MM.1S (cell line): ENCODE data around the gene ARFGAP1.

Experiments used
- DNase-seq: peaks from one replicate; pipeline ENCODE4 v3.0.0-alpha.2; 2015
- H2AFZ ChIP-seq: fragments of 300-600 bp; sonication (generic); 2 replicates; pipeline ENCODE4 v1.6.0; 2016; ENCODE audit warnings: antibody characterized with exemption, low read length
- H3F3A ChIP-seq: fragments of 300-600 bp; sonication (generic); 2 replicates; pipeline ENCODE4 v1.6.1; 2016; ENCODE audit warnings: mild to moderate bottlenecking, antibody characterized with exemption, low read length, moderate library complexity, mixed read lengths; ENCODE audit not compliant: insufficient read depth
- H3K27ac ChIP-seq: fragments of 300-600 bp; sonication (generic); 2 replicates; pipeline ENCODE4 v1.5.1; 2016; ENCODE audit warnings: mild to moderate bottlenecking, low read length
- H3K27me3 ChIP-seq: fragments of 300-600 bp; sonication (generic); replicated peaks from 2 replicates; pipeline ENCODE4 v1.6.0; 2016; ENCODE audit warnings: low read length; ENCODE audit not compliant: insufficient read depth
- H3K36me3 ChIP-seq: fragments of 300-600 bp; sonication (generic); replicated peaks from 2 replicates; pipeline ENCODE4 v1.6.1; 2016; ENCODE audit warnings: mild to moderate bottlenecking, low read length, mixed read lengths; ENCODE audit not compliant: insufficient read depth
- H3K4me1 ChIP-seq: fragments of 300-600 bp; sonication (generic); 2 replicates; pipeline ENCODE4 v1.6.1; 2016; ENCODE audit warnings: low read length, mixed read lengths
- H3K4me2 ChIP-seq: fragments of 300-600 bp; sonication (generic); 2 replicates; pipeline ENCODE4 v1.6.0; 2016; ENCODE audit warnings: low read depth, low read length
- H3K4me3 ChIP-seq: fragments of 300-600 bp; sonication (generic); 2 replicates; pipeline ENCODE4 v1.5.1; 2016; ENCODE audit warnings: low read length, mixed read lengths
- H3K79me2 ChIP-seq: fragments of 300-600 bp; sonication (generic); 2 replicates; pipeline ENCODE4 v1.6.1; 2016; ENCODE audit warnings: mixed run types, low read length, mixed read lengths
- H3K9ac ChIP-seq: fragments of 300-600 bp; sonication (generic); 2 replicates; pipeline ENCODE4 v1.6.1; 2016; ENCODE audit warnings: low read length, mixed read lengths
- H3K9me2 ChIP-seq: fragments of 300-600 bp; sonication (generic); replicated peaks from 2 replicates; pipeline ENCODE4 v1.6.1; 2016; ENCODE audit warnings: mild to moderate bottlenecking, low read length, mixed read lengths; ENCODE audit not compliant: insufficient read depth
- H3K9me3 ChIP-seq: fragments of 300-600 bp; sonication (generic); replicated peaks from 2 replicates; pipeline ENCODE4 v1.6.1; 2016; ENCODE audit warnings: mild to moderate bottlenecking, low read length, mixed read lengths; ENCODE audit not compliant: insufficient read depth
- H4K20me1 ChIP-seq: fragments of 300-600 bp; sonication (generic); 2 replicates; pipeline ENCODE4 v1.6.1; 2016; ENCODE audit warnings: mild to moderate bottlenecking, low read length, moderate library complexity, mixed read lengths; ENCODE audit not compliant: insufficient read depth
- EZH2 ChIP-seq: fragments of 300-600 bp; sonication (generic); optimal IDR thresholded peaks from 2 replicates; pipeline ENCODE3; 2017; ENCODE audit warnings: low read depth, mild to moderate bottlenecking, antibody characterized with exemption, low read length, mixed read lengths
- EZH2phosphoT487 ChIP-seq: fragments of 300-600 bp; sonication (generic); IDR thresholded peaks from 2 replicates; pipeline ENCODE4 v1.6.1; 2018; ENCODE audit warnings: antibody characterized with exemption, low read length
- TF ChIP-seq, protein P1 (sequence below): fragments of 300-600 bp; sonication (generic); IDR thresholded peaks from 2 replicates; pipeline ENCODE4 v1.5.1; 2016; ENCODE audit warnings: antibody characterized with exemption, low read length, mixed read lengths

ARFGAP1 gene

DNA sequence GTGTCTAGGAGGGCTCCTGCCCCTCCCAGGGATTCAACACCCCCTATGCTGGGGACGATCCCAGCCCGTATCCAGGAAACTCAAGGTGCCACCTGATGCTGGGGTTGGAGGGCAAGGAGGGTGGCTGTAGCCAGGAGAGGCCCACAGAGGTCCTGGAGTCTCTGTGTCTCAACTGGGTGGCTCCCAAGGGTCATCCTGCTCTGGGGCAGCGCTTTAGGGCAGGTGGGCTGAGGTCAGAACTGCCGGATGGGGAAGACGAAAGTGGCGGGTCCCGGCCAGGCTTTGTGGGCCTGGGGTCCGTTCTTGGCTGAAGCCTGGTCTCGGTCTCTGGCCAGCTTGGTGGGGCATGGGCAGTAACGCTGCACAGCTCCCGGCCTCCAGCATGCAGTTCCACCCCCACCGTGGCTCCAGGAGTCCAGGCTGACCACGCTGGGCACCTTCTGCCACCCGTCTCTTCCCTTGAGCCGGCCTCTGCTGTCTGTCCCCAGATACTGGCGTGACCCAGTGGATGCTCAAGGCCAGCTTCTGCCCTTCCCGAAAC lies 17.6 kb downstream of the ARFGAP1 start:
- Histone ChIP-seq H3F3A (no peaks in the 10 kb centered on the region), H4K20me1 (no peaks in the 10 kb centered on the region), H2AFZ (no peak overlapping the region), H3K9me2 (no peaks in the 10 kb centered on the region), H3K36me3 (no peaks in the 10 kb centered on the region), H3K9me3 (no peaks in the 10 kb centered on the region), H3K4me2 (no peak overlapping the region), H3K4me3 (no peak overlapping the region), H3K9ac (no peak overlapping the region), H3K4me1 (no peaks in the 10 kb centered on the region), H3K27ac (no peak overlapping the region), H3K27me3 (peaks cover 35% of the 10 kb centered on the region), H3K79me2 (no peaks in the 10 kb centered on the region)
- no peak for DNase-seq
- TF ChIP-seq, protein P1, sequence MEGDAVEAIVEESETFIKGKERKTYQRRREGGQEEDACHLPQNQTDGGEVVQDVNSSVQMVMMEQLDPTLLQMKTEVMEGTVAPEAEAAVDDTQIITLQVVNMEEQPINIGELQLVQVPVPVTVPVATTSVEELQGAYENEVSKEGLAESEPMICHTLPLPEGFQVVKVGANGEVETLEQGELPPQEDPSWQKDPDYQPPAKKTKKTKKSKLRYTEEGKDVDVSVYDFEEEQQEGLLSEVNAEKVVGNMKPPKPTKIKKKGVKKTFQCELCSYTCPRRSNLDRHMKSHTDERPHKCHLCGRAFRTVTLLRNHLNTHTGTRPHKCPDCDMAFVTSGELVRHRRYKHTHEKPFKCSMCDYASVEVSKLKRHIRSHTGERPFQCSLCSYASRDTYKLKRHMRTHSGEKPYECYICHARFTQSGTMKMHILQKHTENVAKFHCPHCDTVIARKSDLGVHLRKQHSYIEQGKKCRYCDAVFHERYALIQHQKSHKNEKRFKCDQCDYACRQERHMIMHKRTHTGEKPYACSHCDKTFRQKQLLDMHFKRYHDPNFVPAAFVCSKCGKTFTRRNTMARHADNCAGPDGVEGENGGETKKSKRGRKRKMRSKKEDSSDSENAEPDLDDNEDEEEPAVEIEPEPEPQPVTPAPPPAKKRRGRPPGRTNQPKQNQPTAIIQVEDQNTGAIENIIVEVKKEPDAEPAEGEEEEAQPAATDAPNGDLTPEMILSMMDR, result no peak
- TF ChIP-seq EZH2phosphoT487 (no peak), EZH2 (no peak)

DNA sequence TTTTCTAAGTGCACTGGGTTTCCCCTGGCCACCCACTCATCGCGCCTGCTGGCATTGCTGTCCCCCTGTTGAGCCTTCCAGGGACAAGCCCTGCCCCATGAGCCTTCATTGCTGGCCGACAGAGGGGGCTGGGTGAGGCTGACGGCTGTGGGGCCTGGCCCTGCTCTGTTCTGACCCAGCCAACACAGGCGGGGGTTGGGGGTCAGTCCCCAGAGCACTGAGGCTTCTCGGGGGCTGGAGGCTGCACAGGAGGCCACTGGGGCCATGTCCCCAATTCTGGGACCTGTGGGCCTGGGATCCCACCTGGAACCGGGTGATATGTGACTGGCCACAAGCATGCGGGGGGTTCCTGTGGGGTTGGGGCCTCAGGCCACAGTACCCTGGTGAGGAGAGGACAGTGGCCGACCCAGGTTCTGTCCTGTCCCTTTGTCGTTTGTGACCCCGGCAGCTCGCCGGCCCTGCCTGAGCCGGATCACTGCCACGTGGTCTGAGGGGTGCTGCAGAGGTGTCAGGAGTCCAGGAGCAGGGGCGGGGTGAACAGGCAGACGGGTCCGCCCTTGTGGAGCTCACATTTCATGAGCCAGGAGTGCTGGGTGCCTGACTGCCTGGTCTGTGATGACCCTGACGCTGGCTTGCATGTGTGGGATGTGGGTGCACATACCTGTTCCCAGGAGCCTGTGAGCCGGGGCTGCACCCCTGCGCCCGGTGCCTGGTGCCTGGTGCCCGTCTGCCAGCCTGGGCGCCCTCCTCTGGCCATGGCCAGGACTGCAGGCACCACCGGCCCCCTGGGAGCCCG lies 18.3 kb downstream of the ARFGAP1 start:
- H3K27me3 ChIP-seq, result peaks cover 41% of the 10 kb centered on the region
- no peaks in the 10 kb centered on the region for H3F3A ChIP-seq
- H3K36me3 ChIP-seq, result no peaks in the 10 kb centered on the region
- H3K4me3 ChIP-seq, result no peak overlapping the region
- H4K20me1 ChIP-seq, result no peaks in the 10 kb centered on the region
- H3K9me2 ChIP-seq, result no peaks in the 10 kb centered on the region
- H3K9me3 ChIP-seq, result no peaks in the 10 kb centered on the region
- no peak overlapping the region for H3K4me2 ChIP-seq
- peak; percentile 26 for DNase-seq
- no peaks in the 10 kb centered on the region for H3K79me2 ChIP-seq
- H3K9ac ChIP-seq, result no peak overlapping the region
- no peak overlapping the region for H3K27ac ChIP-seq
- no peak overlapping the region for H2AFZ ChIP-seq
- TF ChIP-seq EZH2phosphoT487 (no peak), EZH2 (no peak)
- TF ChIP-seq, protein P1, result peak; percentile 55
- H3K4me1 ChIP-seq, result no peaks in the 10 kb centered on the region

DNA sequence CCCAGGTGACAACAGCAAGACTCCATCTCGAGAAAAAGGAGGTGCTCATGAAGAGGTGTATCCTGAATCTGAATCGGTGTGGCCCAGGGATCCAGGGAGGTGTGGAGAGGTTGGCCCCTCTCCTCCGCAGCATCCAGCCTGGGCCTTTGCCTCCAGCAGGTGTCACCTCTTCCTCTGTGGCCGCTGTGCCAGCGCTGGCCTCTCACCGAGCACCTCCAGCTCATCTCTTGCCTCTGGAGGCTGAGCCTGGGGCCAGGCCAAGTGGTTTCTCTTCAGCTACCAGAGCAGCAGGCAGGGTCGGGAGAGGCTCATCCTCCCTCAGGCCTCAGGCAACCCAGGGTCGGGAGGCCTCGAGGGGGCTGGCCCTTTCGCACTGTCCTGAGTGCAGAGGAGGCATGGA lies 19.2 kb downstream of the ARFGAP1 start:
- Histone ChIP-seq H3K4me1 (no peaks in the 10 kb centered on the region), H3K4me2 (no peak overlapping the region), H4K20me1 (no peaks in the 10 kb centered on the region), H3K79me2 (no peaks in the 10 kb centered on the region), H3K9me2 (no peaks in the 10 kb centered on the region), H3K9ac (no peak overlapping the region), H3K27ac (no peak overlapping the region), H3K27me3 (peaks cover 51% of the 10 kb centered on the region), H3F3A (no peaks in the 10 kb centered on the region), H2AFZ (no peak overlapping the region), H3K4me3 (no peak overlapping the region), H3K36me3 (no peaks in the 10 kb centered on the region), H3K9me3 (no peaks in the 10 kb centered on the region)
- TF ChIP-seq EZH2phosphoT487 (no peak), EZH2 (no peak)
- TF ChIP-seq, protein P1, result no peak
- DNase-seq, result no peak
